HFFc6 (cell line): ENCODE measurements around the gene PLEKHG5. TPM values are rescaled to one million over a fixed set of nuclear protein-coding genes. Genes with fewer than 3 reads are reported as not detected.

Source experiments
- DNase-seq: peaks from one replicate; pipeline ENCODE4 v3.0.0-alpha.2; 2018
- H3K27ac Mint-ChIP-seq: 2 replicates; pipeline ENCODE4 v1.8.0; 2020; ENCODE audit warnings: mild to moderate bottlenecking, mixed read lengths
- H3K27me3 Mint-ChIP-seq: 2 replicates; pipeline ENCODE4 v1.8.0; 2021; ENCODE audit warnings: mild to moderate bottlenecking, moderate library complexity, mixed read lengths; ENCODE audit not compliant: insufficient read depth
- H3K36me3 Mint-ChIP-seq: 2 replicates; pipeline ENCODE4 v1.8.0; 2021; ENCODE audit warnings: low read depth, mixed read lengths
- H3K4me1 Mint-ChIP-seq: 2 replicates; pipeline ENCODE4 v1.8.0; 2020; ENCODE audit warnings: low read depth, mixed read lengths
- H3K4me3 Mint-ChIP-seq: 2 replicates; pipeline ENCODE4 v1.8.0; 2020; ENCODE audit warnings: mild to moderate bottlenecking, moderate library complexity, mixed read lengths
- H3K9me3 Mint-ChIP-seq: 2 replicates; pipeline ENCODE4 v1.8.0; 2020; ENCODE audit warnings: mild to moderate bottlenecking, mixed read lengths
- CTCF ChIP-seq: fragments of 200-600 bp; sonication (generic); IDR thresholded peaks from 2 replicates; pipeline ENCODE4 v1.5.0; 2021; ENCODE audit warnings: antibody characterized with exemption, mild to moderate bottlenecking
- total RNA-seq, 6 experiments: library from RNA; stranded (reverse); fragmentation: NEBNext Ultra II Directional; extraction: Animal tissue kit (Norgen Biotek cat#: 25700); gene quantifications; 2 replicates in 1 of 6; 3 replicates in 5 of 6; pipeline ENCODE4 v1.2.3, GENCODE V29; 2021

The PLEKHG5 gene
- total RNA-seq, 6 experiments from 2014 or later = 6.4 to 7.2 (median 6.6) TPM

- H3K27me3 Mint-ChIP-seq = peaks cover 6% of the 10 kb centered on the region; the same call in 1 of the 2 replicates
- DNase-seq = no peak
- no peaks in the 10 kb centered on the region for H3K9me3 Mint-ChIP-seq
- no peak overlapping the region for H3K4me3 Mint-ChIP-seq
- H3K4me1 Mint-ChIP-seq = peaks cover 8% of the 10 kb centered on the region
- no peaks in the 10 kb centered on the region for H3K36me3 Mint-ChIP-seq
- no peak for TF ChIP-seq CTCF
- H3K27ac Mint-ChIP-seq = no peak overlapping the region
Observed at GRCh38 chr1:6511056-6511455, 19.6 kb upstream of the PLEKHG5 start.

- Mint-ChIP-seq H3K27me3 (peaks cover 6% of the 10 kb centered on the region; the same call in 1 of the 2 replicates), H3K4me1 (peaks cover 2% of the 10 kb centered on the region), H3K9me3 (no peaks in the 10 kb centered on the region), H3K4me3 (no peak overlapping the region), H3K27ac (no peak overlapping the region), H3K36me3 (no peaks in the 10 kb centered on the region)
- no peak for TF ChIP-seq CTCF
- DNase-seq = no peak
Observed at GRCh38 chr1:6510493-6510892, 19.0 kb upstream of the PLEKHG5 start.

- DNase-seq = no peak
- H3K4me1 Mint-ChIP-seq = no peaks in the 10 kb centered on the region
- no peaks in the 10 kb centered on the region for H3K9me3 Mint-ChIP-seq
- H3K27me3 Mint-ChIP-seq = peaks cover 6% of the 10 kb centered on the region; the same call in 1 of the 2 replicates
- H3K4me3 Mint-ChIP-seq = no peak overlapping the region
- no peaks in the 10 kb centered on the region for H3K36me3 Mint-ChIP-seq
- no peak for TF ChIP-seq CTCF
- H3K27ac Mint-ChIP-seq = no peak overlapping the region
Observed at GRCh38 chr1:6509919-6510291, 18.4 kb upstream of the PLEKHG5 start.

- H3K4me3 Mint-ChIP-seq = no peak overlapping the region
- no peak overlapping the region for H3K27ac Mint-ChIP-seq
- H3K9me3 Mint-ChIP-seq = no peaks in the 10 kb centered on the region
- H3K36me3 Mint-ChIP-seq = no peaks in the 10 kb centered on the region
- H3K4me1 Mint-ChIP-seq = no peaks in the 10 kb centered on the region
- no peak for DNase-seq
- TF ChIP-seq CTCF = no peak
- peaks cover 6% of the 10 kb centered on the region; the same call in 1 of the 2 replicates for H3K27me3 Mint-ChIP-seq
Observed at GRCh38 chr1:6509220-6509918, 17.9 kb upstream of the PLEKHG5 start.

- no peak overlapping the region for H3K27ac Mint-ChIP-seq
- no peaks in the 10 kb centered on the region for H3K4me1 Mint-ChIP-seq
- TF ChIP-seq CTCF = no peak
- no peaks in the 10 kb centered on the region for H3K36me3 Mint-ChIP-seq
- H3K27me3 Mint-ChIP-seq = peaks cover 6% of the 10 kb centered on the region; the same call in 1 of the 2 replicates
- DNase-seq = no peak
- H3K4me3 Mint-ChIP-seq = no peak overlapping the region
- H3K9me3 Mint-ChIP-seq = no peaks in the 10 kb centered on the region
Observed at GRCh38 chr1:6508816-6509189, 17.3 kb upstream of the PLEKHG5 start.
